ENCODE measurements around the gene SPAG6. TPM values are rescaled to one million over a fixed set of nuclear protein-coding genes. Genes with fewer than 3 reads are reported as not detected.
"Not testable (repeated sequence)": the region's sequence is repeated elsewhere in the genome, so short reads cannot be mapped to it uniquely, and the experiment has no call there.

The SPAG6 gene
- polyA plus RNA-seq (2013, experiment 1 of 4) = 2.5 TPM
- 3.5 TPM for polyA plus RNA-seq (2013, experiment 2 of 4)
- 2.4 TPM for polyA plus RNA-seq (2013, experiment 3 of 4)
- 3.4 TPM for polyA plus RNA-seq (2013, experiment 4 of 4)

DNA sequence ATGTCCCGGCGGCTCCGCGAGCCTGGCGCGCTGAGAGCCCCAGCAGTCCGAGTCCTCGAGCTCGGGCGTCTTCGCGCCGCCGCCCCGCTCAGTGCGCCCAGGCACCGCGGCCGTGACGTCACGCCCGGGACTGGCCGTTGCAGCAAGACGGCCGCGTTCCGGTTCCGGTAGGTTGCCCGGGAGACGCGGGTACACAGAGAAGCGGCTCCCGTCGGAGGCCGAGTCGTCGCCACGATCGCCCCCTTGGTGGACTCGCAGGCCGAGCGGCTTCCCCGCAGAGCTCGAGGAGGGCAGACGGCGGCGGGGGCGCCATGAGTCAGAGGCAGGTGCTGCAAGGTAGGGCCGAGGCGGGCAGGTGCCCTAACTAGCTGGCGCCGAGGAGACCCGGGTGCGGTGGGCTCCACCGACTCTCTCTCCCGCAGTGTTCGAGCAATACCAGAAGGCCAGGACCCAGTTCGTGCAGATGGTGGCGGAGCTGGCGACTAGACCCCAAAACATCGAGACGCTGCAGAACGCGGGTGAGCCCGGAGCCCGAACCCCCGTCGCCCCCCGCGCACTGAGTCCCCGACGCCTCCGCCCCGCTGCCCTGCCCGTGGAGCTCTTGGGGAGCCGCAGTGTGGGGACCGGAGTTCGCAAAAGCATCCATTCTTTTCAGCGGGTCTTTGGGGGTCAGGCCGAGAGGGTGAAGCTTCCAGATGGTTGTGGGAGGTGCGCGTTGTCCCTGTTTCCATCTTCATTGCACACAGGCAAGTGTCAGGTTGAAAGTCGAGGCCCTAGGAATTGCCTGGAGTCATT, at the start of gene SPAG6:
Gene SPAG6, plus strand, starts transcription at position 196 of the 795 bp plus-strand sequence. Its CDS starts 116 bp downstream, at position 312.
- Histone ChIP-seq H3K36me3 (ENCODE audit: control insufficient read depth, insufficient read depth, low read length) (no peaks in the 10 kb centered on the region), H3K27ac (ENCODE audit: insufficient read depth, low read depth, low read length, poor library complexity, severe bottlenecking) (no peak within 1 kb of the TSS), H3K4me3 (ENCODE audit: insufficient read depth, low read depth, low read length) (peak within 1 kb of the TSS; percentile 28), H3K4me1 (ENCODE audit: control insufficient read depth, insufficient read depth, low read length) (peaks cover 8% of the 10 kb centered on the region), H3K27me3 (ENCODE audit: control insufficient read depth, insufficient read depth, low read length, poor library complexity, severe bottlenecking) (peaks cover 86% of the 10 kb centered on the region), H3K9me3 (ENCODE audit: control insufficient read depth, low read length) (no peaks in the 10 kb centered on the region)
- WGBS, 2 experiments = 3% methylated on average over 83 of the region's 83 CpGs

GRCh38 chr10:22301193-22301592, 44.1 kb upstream of the SPAG6 start:
- no peaks in the 10 kb centered on the region for H3K4me1 ChIP-seq (ENCODE audit: control insufficient read depth, insufficient read depth, low read length)
- no peaks in the 10 kb centered on the region for H3K27me3 ChIP-seq (ENCODE audit: control insufficient read depth, insufficient read depth, low read length, poor library complexity, severe bottlenecking)
- 93 to 95% methylated on average over 4 of the region's 4 CpGs for WGBS, 2 experiments
- no peaks in the 10 kb centered on the region for H3K36me3 ChIP-seq (ENCODE audit: control insufficient read depth, insufficient read depth, low read length)
- H3K4me3 ChIP-seq (ENCODE audit: insufficient read depth, low read depth, low read length) = no peak overlapping the region
- H3K9me3 ChIP-seq (ENCODE audit: control insufficient read depth, low read length) = no peaks in the 10 kb centered on the region
- H3K27ac ChIP-seq (ENCODE audit: insufficient read depth, low read depth, low read length, poor library complexity, severe bottlenecking) = no peak overlapping the region

- Histone ChIP-seq H3K9me3 (ENCODE audit: control insufficient read depth, low read length) (no peaks in the 10 kb centered on the region), H3K4me3 (ENCODE audit: insufficient read depth, low read depth, low read length) (no peak overlapping the region), H3K36me3 (ENCODE audit: control insufficient read depth, insufficient read depth, low read length) (no peaks in the 10 kb centered on the region), H3K4me1 (ENCODE audit: control insufficient read depth, insufficient read depth, low read length) (no peaks in the 10 kb centered on the region), H3K27ac (ENCODE audit: insufficient read depth, low read depth, low read length, poor library complexity, severe bottlenecking) (no peak overlapping the region), H3K27me3 (ENCODE audit: control insufficient read depth, insufficient read depth, low read length, poor library complexity, severe bottlenecking) (no peaks in the 10 kb centered on the region)
- 82 to 86% methylated on average over 3 of the region's 3 CpGs for WGBS, 2 experiments
These were observed 41.8 kb upstream of the SPAG6 start for GRCh38 chr10:22303461-22303860.

- no peak overlapping the region for H3K27ac ChIP-seq (ENCODE audit: insufficient read depth, low read depth, low read length, poor library complexity, severe bottlenecking)
- no peaks in the 10 kb centered on the region for H3K9me3 ChIP-seq (ENCODE audit: control insufficient read depth, low read length)
- H3K4me3 ChIP-seq (ENCODE audit: insufficient read depth, low read depth, low read length) = no peak overlapping the region
- no CpG with 5 or more reads among the region's 2 CpGs for WGBS, 2 experiments
- H3K27me3 ChIP-seq (ENCODE audit: control insufficient read depth, insufficient read depth, low read length, poor library complexity, severe bottlenecking) = no peaks in the 10 kb centered on the region
- no peaks in the 10 kb centered on the region for H3K36me3 ChIP-seq (ENCODE audit: control insufficient read depth, insufficient read depth, low read length)
- no peaks in the 10 kb centered on the region for H3K4me1 ChIP-seq (ENCODE audit: control insufficient read depth, insufficient read depth, low read length)
These were observed 39.6 kb upstream of the SPAG6 start for GRCh38 chr10:22305721-22306120.

DNA sequence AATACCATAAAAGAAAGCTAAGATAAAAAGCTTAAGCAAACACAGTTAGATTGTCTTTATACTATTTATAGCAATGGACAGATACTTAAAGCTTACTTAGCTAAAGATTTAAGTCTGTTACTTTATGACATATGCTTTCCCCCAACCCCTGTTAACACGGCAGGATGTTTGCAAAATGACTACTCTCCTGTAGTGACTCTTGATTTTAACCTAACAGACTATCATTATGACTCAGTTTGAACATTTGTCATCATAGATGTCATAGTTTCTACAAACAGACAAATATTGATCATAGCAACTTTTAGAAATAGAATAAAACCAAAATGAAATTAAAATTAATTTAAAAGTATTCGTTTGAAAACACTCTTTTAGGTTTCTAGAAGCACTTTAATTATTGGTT, 36.9 kb upstream of the SPAG6 start:
- 96 to 100% methylated on average over 1 of the region's 2 CpGs for WGBS, 2 experiments
- Histone ChIP-seq H3K36me3 (ENCODE audit: control insufficient read depth, insufficient read depth, low read length) (no peaks in the 10 kb centered on the region), H3K9me3 (ENCODE audit: control insufficient read depth, low read length) (no peaks in the 10 kb centered on the region), H3K4me1 (ENCODE audit: control insufficient read depth, insufficient read depth, low read length) (no peaks in the 10 kb centered on the region), H3K27ac (ENCODE audit: insufficient read depth, low read depth, low read length, poor library complexity, severe bottlenecking) (no peak overlapping the region), H3K4me3 (ENCODE audit: insufficient read depth, low read depth, low read length) (no peak overlapping the region), H3K27me3 (ENCODE audit: control insufficient read depth, insufficient read depth, low read length, poor library complexity, severe bottlenecking) (peaks cover 6% of the 10 kb centered on the region)

DNA sequence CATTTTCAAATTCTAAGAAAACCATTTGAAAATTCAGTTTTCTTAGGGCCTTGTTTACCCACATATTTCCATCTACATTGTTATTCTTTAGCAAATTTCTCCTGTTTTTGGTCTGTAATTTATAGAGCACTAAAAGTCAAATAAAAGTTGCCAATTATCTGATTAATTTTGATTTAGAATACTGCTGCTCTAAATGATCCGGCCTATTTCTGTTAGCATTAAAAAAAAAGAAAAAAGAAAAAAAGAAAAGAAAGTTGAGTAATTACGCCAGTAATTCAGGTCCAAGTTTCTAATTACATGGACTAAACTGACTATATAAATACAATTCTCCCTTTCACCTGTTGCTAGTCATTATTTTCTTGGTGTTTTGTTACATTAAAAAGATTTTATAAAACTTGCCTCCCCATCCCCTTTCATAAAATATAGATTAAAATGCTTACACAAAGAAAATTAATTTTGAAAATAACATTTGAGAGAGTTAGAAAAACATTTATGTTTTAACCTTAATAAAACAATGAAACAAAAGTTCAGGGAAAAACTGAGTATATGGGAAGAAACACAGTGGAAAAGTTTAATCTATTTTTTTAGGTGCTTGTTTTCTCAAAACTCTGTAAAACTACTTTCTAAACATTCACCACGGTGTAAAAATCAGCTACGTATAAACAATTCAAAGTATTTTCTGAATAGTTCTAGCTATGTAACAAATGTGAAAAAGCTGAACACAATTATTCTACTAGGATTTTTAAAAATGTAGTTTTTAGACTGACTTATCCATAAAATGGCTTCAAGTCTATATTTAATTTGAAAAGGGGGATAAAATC, 35.9 kb upstream of the SPAG6 start:
- H3K9me3 ChIP-seq (ENCODE audit: control insufficient read depth, low read length) = no peaks in the 10 kb centered on the region
- 80 to 100% methylated on average over 1 of the region's 4 CpGs for WGBS, 2 experiments

DNA sequence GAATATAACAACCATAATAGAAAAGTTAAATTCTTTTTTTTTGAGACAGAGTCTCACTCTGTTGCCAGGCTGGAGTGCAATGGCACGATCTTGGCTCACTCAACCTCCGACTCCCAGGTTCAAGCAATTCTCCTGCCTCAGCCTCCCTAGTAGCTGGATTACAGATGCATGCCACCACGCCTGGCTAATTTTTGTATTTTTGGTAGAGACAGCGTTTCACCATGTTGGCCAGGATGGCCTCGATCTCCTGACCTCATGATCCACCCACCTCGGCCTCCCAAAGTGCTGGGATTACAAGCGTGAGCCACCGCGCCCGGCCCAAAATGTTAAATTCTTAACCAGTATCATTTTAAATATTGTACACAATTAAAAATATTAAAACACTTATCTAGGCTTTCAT, 35.3 kb upstream of the SPAG6 start:
- WGBS, 2 experiments = 87 to 93% methylated on average over 9 to 10 of the region's 10 CpGs

More for the DNA sequence above, 35.9 kb upstream of the SPAG6 start:
- Histone ChIP-seq H3K4me1 (ENCODE audit: control insufficient read depth, insufficient read depth, low read length) (no peaks in the 10 kb centered on the region), H3K27me3 (ENCODE audit: control insufficient read depth, insufficient read depth, low read length, poor library complexity, severe bottlenecking) (peaks cover 16% of the 10 kb centered on the region), H3K36me3 (ENCODE audit: control insufficient read depth, insufficient read depth, low read length) (no peaks in the 10 kb centered on the region), H3K4me3 (ENCODE audit: insufficient read depth, low read depth, low read length) (no peak overlapping the region), H3K27ac (ENCODE audit: insufficient read depth, low read depth, low read length, poor library complexity, severe bottlenecking) (no peak overlapping the region)

GRCh38 chr10:22310928-22311327, 34.4 kb upstream of the SPAG6 start:
- Histone ChIP-seq H3K4me3 (ENCODE audit: insufficient read depth, low read depth, low read length) (no peak overlapping the region), H3K4me1 (ENCODE audit: control insufficient read depth, insufficient read depth, low read length) (no peaks in the 10 kb centered on the region), H3K27ac (ENCODE audit: insufficient read depth, low read depth, low read length, poor library complexity, severe bottlenecking) (no peak overlapping the region), H3K9me3 (ENCODE audit: control insufficient read depth, low read length) (no peaks in the 10 kb centered on the region), H3K36me3 (ENCODE audit: control insufficient read depth, insufficient read depth, low read length) (no peaks in the 10 kb centered on the region), H3K27me3 (ENCODE audit: control insufficient read depth, insufficient read depth, low read length, poor library complexity, severe bottlenecking) (peaks cover 31% of the 10 kb centered on the region)

More for the DNA sequence above, 35.3 kb upstream of the SPAG6 start:
- H3K27ac ChIP-seq (ENCODE audit: insufficient read depth, low read depth, low read length, poor library complexity, severe bottlenecking); H3K4me3 ChIP-seq (ENCODE audit: insufficient read depth, low read depth, low read length); H3K36me3 ChIP-seq (ENCODE audit: control insufficient read depth, insufficient read depth, low read length); H3K9me3 ChIP-seq (ENCODE audit: control insufficient read depth, low read length); H3K4me1 ChIP-seq (ENCODE audit: control insufficient read depth, insufficient read depth, low read length): not testable (repeated sequence)
- peaks cover 22% of the 10 kb centered on the region for H3K27me3 ChIP-seq (ENCODE audit: control insufficient read depth, insufficient read depth, low read length, poor library complexity, severe bottlenecking)

- no peaks in the 10 kb centered on the region for H3K36me3 ChIP-seq (ENCODE audit: control insufficient read depth, insufficient read depth, low read length)
- WGBS, 2 experiments = 5 to 6% methylated on average over 2 of the region's 2 CpGs
These were observed 30.4 kb upstream of the SPAG6 start for GRCh38 chr10:22314852-22315251.

More at GRCh38 chr10:22314852-22315251, 30.4 kb upstream of the SPAG6 start:
- H3K27me3 ChIP-seq (ENCODE audit: control insufficient read depth, insufficient read depth, low read length, poor library complexity, severe bottlenecking) = peaks cover 62% of the 10 kb centered on the region
- peaks cover 5% of the 10 kb centered on the region for H3K4me1 ChIP-seq (ENCODE audit: control insufficient read depth, insufficient read depth, low read length)
- no peak overlapping the region for H3K4me3 ChIP-seq (ENCODE audit: insufficient read depth, low read depth, low read length)
- no peaks in the 10 kb centered on the region for H3K9me3 ChIP-seq (ENCODE audit: control insufficient read depth, low read length)
- no peak overlapping the region for H3K27ac ChIP-seq (ENCODE audit: insufficient read depth, low read depth, low read length, poor library complexity, severe bottlenecking)

Data from ectodermal cell (in vitro differentiated cells).